ENCODE results near the gene MEGF6.

The MEGF6 gene

DNA sequence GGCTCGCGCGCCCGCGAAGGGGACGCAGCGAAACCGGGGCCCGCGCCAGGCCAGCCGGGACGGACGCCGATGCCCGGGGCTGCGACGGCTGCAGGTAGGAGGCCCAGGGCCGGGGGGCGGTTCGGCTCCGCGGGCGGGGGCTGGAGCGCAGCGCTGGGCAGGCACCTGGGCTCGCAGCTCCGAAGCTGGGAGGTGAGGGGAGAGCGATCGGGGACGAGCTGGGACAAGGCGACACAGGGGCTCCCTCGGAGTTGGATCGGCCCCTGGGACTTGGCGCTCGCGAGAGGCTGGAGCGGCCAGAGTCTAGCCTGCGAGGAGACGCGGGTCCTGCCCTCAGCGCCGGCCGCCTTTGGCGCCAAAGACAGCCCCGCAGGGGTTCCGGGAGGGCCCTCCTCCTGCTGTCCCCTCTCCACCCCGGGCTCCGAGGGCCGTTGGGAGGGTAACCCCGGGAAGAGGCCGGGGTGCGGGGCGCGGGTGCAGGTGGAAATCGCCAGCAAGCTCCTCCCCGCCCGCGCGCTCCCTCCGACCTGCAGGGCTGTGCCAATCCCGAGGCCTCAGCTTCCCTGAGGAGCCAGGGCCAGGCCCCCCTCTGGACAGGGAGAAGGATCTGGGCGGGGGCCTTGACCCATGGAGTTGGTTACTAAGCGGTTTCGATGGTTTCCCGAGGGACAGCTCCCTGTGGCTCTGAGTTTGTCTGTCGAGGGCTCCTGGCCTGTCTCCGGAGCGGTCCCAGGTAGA, 41.4 kb upstream of the MEGF6 start:
- DNase-seq (ENCODE audit: insufficient read length) (no peak), FAIRE-seq (peak; percentile 74)
- TF ChIP-seq POLR2A (IDR thresholded peaks at IDR 0.05; ENCODE audit: low read depth, low read length) (peak; percentile 22; the same call in 1 of the 2 replicates), POLR2AphosphoS5 (IDR thresholded peaks at IDR 0.05; ENCODE audit: low read depth, low read length) (no peak)

DNA sequence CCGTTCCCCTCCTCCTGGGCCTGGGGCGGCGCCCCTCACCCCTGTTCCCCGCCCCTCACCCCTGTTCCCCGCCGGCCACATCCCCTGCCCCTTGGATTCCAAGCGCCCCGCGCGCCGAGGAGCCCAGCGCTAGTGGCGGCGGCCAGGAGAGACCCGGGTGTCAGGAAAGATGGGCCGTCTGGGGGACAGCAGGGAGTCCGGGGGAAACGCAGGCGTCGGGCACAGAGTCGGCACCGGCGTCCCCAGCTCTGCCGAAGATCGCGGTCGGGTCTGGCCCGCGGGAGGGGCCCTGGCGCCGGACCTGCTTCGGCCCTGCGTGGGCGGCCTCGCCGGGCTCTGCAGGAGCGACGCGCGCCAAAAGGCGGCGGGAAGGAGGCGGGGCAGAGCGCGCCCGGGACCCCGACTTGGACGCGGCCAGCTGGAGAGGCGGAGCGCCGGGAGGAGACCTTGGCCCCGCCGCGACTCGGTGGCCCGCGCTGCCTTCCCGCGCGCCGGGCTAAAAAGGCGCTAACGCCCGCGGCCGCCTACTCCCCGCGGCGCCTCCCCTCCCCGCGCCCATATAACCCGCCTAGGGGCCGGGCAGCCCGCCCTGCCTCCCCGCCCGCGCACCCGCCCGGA, 40.7 kb upstream of the MEGF6 start, which contains the start of gene TP73:
Gene TP73, plus strand, starts transcription at position 587 of the 618 bp plus-strand sequence. CDS start 29,850 bp downstream, outside the sequence.
- FAIRE-seq (peak; percentile 60), DNase-seq (ENCODE audit: insufficient read length) (peak; percentile 65)
- 0 out of 2 replicates have a peak, but pooled peaks have one; percentile 35 for TF ChIP-seq POLR2A (IDR thresholded peaks at IDR 0.05; ENCODE audit: low read depth, low read length)
- TF ChIP-seq POLR2AphosphoS5 (IDR thresholded peaks at IDR 0.05; ENCODE audit: low read depth, low read length): no peak

DNA sequence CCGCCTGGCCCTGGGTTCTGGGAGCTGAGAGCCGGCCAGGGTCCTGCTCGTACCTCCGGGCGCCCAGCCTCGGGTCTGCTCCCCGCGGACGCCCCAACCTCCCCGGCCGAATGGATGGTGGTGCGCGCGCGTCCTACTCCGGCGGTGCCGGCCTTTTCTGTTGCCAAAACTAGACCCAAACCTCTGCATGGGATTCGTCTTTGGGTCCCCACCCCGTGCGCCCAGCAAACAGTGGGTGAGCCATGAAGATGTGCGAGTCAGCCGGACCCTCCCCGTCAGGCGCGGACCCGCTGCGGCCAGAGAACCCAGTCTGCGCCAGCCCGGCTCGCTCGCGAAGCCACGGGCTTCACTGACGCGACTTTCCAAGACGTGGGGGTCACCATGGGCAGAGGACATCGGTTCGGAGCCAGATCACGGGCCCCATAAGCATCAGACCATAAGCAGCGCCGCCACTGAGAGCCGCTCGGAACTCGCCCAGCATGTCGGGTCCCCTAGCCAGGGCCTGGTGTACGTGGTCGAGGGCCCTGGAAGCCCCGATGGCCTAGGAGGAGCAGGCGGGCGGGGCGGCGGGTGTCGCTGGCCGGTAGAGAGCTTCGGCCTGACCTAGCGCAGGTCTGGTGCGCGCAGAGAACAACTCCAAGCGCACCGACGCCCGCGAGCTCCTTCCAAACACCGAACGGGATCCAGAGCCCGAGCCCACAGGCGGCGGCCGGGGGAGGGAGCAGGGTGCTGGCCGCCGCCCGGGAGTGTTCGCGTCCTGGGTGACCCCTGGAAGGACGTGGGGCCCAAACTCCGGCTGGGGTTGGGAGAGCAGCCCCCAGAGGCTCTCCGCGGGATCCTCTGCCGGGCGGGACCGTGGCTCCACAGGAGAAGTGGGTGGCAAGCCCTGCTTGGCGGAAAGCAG, 40.0 kb upstream of the MEGF6 start:
- peak; percentile 44 for FAIRE-seq
- TF ChIP-seq POLR2AphosphoS5 (IDR thresholded peaks at IDR 0.05; ENCODE audit: low read depth, low read length) (no peak), POLR2A (IDR thresholded peaks at IDR 0.05; ENCODE audit: low read depth, low read length) (no peak), TAF1 (IDR thresholded peaks at IDR 0.05; ENCODE audit: borderline replicate concordance, low read depth, low read length) (no peak)
- no peak for DNase-seq (ENCODE audit: insufficient read length)

DNA sequence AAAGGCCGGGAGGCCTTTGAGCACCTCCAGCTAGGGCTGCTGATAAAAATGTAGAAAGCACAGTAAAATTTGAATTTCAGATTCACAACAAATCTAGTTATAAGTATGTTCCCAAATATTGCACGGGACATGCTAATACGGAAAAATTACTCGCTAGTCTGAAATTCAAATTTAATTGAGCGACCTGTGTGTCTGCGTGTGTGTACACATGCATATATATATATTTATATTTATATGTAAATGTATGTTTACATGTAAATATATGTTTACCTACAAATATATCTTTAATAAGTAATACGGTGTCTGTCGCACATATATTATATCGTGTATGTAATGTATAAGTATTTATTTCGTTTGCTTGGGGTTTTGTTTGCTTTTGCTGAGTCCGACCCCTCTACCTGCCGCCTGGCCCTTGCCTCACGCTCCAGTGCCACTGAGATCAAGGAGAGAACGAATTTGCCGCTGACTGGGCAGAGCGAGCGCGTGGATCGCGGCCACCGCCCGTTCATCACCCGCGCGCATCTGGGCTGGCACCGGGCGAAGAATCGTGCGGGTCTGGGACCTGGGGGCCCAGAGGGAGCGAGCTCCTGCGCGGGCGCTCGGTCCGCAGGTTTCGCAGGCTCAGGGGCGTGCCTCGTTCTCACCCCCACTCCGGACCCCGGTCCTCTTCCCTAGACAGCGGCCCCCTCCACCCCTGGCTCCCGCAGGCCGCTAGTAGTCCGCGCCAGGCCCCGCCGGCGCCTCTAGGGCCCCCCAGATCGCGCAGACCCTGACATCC, 39.1 kb upstream of the MEGF6 start:
- TF ChIP-seq TAF1 (IDR thresholded peaks at IDR 0.05; ENCODE audit: borderline replicate concordance, low read depth, low read length) (no peak), POLR2AphosphoS5 (IDR thresholded peaks at IDR 0.05; ENCODE audit: low read depth, low read length) (no peak), POLR2A (IDR thresholded peaks at IDR 0.05; ENCODE audit: low read depth, low read length) (no peak)
- no peak for FAIRE-seq
- no peak for DNase-seq (ENCODE audit: insufficient read length)

DNA sequence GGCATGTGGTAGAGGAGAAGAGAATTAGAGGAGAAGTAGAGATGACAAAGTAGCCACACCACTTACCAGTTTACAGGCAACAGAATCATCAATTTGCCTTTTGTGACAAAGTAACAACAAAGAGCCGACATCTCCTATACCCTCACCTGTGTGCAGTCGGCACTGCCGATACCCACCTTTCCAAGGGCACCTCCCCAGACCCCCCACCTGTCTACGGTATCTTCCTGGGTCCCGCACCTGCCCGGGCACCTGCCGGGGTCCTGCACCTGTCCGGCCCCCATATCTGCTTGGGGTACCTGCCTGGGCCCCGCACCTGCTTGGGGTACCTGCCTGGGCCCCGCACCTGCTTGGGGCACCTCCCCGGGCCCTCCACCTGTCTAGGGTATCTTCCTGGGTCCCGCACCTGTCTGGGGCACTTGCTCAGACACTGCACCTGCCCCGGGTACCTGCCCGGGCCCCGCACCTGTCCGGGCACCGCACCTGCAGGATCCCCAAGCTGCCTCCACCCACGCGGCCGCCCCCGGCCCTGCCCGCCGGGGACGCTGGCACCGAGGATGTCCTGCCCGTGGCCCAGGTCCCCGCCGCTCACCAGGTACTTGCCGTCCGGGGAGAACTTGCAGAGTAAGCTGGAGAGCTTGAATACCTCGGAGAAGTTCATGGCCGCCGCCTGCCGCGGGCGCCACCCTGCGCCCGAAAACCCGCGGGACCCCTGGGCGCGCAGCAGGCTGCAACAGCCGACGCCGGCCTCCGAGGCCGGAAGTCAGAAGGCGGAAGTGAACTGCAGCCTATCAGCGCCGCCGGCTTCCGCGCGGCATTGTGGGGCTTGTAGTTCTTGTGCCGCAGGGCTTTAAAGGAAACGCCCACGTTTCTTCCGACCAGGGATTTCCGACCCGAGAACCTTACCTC, 38.3 kb upstream of the MEGF6 start, which contains the start of gene WRAP73:
Gene WRAP73, minus strand, starts transcription at position 762 of the 906 bp plus-strand sequence. Its CDS starts 104 bp downstream, at position 658.
- FAIRE-seq (peak; percentile 96), DNase-seq (ENCODE audit: insufficient read length) (peak; percentile 95)
- no peak for TF ChIP-seq TAF1 (IDR thresholded peaks at IDR 0.05; ENCODE audit: borderline replicate concordance, low read depth, low read length)
- TF ChIP-seq POLR2AphosphoS5 (IDR thresholded peaks at IDR 0.05; ENCODE audit: low read depth, low read length): 0 out of 2 replicates have a peak, but pooled peaks have one; percentile 35
- TF ChIP-seq POLR2A (IDR thresholded peaks at IDR 0.05; ENCODE audit: low read depth, low read length): peak; percentile 81

DNA sequence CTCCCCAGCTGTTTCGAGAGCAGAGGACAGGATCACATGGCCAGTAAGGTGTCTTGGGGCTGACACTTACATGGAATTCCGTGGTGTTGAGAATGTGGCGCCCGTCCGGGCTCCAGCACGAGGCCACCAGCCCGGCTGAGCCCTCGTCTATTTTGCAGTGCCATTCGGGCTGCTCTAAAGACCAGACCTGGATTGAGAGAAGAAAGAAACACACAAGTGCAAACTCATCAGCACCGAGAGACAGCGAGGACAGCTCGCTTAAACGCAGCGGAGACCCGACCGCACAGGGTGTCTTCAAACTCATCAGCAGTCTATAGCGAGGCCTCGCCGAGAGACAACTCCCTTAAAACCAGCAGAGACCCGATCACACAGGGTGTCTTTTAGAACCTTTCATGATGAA, 35.3 kb upstream of the MEGF6 start:
- no peak for TF ChIP-seq TAF1 (IDR thresholded peaks at IDR 0.05; ENCODE audit: borderline replicate concordance, low read depth, low read length)
- no peak for TF ChIP-seq POLR2A (IDR thresholded peaks at IDR 0.05; ENCODE audit: low read depth, low read length)
- TF ChIP-seq POLR2AphosphoS5 (IDR thresholded peaks at IDR 0.05; ENCODE audit: low read depth, low read length): no peak
- FAIRE-seq (no peak), DNase-seq (ENCODE audit: insufficient read length) (no peak)

DNA sequence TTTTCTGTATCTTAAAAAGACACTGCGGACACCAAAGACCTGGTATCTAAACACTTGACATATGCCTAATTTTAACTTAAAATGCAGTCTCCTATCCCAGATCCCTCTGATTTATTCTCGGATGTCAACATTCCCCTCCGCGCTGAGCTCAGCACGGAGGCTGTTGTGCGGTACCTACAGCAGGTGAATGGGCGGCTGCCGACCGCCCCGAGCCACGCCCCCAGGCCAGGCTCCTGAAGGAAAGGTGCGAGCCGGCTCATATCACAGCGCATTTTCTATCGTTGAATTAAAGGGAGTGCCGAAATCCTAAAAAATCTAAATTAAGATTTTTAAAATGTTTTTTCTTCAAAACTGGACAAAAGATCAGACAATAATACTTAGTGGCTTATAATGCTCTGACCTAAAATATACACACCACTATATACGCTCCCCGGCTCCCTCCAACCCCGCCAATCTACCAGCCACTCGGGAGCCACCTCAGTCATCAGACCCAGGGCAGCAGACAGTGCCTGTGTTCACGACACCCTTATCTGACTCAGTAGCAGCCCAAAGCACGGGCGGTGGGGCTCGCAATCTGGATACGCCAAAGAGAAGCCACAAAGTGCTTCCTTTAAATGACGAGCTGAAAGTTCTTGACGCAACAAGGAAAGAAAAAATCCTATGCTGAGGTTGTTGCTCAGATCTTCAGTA, 34.5 kb upstream of the MEGF6 start:
- FAIRE-seq: no peak

DNA sequence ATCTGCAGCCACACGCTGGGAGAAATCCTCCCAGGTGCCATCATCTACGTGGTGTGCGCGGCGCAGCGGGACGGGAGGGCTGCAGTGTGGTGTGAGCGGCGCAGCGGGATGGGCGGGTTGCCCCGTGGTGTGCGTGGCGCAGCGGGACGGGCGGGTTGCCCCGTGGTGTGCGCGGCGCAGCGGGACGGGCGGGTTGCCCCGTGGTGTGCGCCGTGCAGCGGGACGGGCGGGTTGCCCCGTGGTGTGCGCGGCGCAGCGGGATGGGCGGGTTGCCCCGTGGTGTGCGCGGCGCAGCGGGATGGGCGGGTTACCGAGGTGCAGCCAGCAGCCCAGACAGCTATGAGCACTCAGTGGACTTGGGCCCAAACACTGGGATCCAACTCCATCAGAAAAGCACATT, 33.9 kb upstream of the MEGF6 start:
- FAIRE-seq (no peak), DNase-seq (ENCODE audit: insufficient read length) (no peak)
- TF ChIP-seq POLR2AphosphoS5 (IDR thresholded peaks at IDR 0.05; ENCODE audit: low read depth, low read length) (no peak), TAF1 (IDR thresholded peaks at IDR 0.05; ENCODE audit: borderline replicate concordance, low read depth, low read length) (no peak)

More for the DNA sequence above, 34.5 kb upstream of the MEGF6 start:
- no peak for DNase-seq (ENCODE audit: insufficient read length)
- TF ChIP-seq TAF1 (IDR thresholded peaks at IDR 0.05; ENCODE audit: borderline replicate concordance, low read depth, low read length) (no peak), POLR2A (IDR thresholded peaks at IDR 0.05; ENCODE audit: low read depth, low read length) (no peak), POLR2AphosphoS5 (IDR thresholded peaks at IDR 0.05; ENCODE audit: low read depth, low read length) (no peak)

DNA sequence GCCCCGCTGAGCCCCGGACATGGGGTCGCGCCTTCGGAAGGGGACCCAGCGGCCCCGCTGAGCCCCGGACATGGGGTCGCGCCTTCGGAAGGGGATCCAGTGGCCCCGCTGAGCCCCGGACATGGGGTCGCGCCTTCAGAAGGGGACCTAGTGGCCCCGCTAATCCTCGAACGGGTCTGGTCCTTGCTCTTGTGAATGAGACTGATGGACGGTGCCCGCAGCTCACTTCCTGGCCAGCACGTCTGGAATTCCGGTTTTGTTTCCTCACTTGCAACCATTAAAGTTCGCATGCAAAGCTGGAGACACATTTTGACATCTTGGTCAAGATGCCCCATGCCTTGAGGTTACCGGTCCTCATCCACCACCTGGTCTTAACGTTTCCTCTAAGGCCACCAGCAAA, 33.0 kb upstream of the MEGF6 start:
- no peak for TF ChIP-seq POLR2AphosphoS5 (IDR thresholded peaks at IDR 0.05; ENCODE audit: low read depth, low read length)
- TF ChIP-seq TAF1 (IDR thresholded peaks at IDR 0.05; ENCODE audit: borderline replicate concordance, low read depth, low read length): no peak
- TF ChIP-seq POLR2A (IDR thresholded peaks at IDR 0.05; ENCODE audit: low read depth, low read length): no peak
- DNase-seq (ENCODE audit: insufficient read length): no peak
- no peak for FAIRE-seq
